GM19372 (cell line): ENCODE results near the gene CFB.
"Not testable (repeated sequence)": the region's sequence is repeated elsewhere in the genome, so short reads cannot be mapped to it uniquely, and the experiment has no call there.

ENCODE experiments used
- ATAC-seq: cut with Tn5 transposase; IDR thresholded peaks from one replicate; pipeline ENCODE4 v1.9.1; 2021; ENCODE audit warnings: mild to moderate bottlenecking, low read depth, moderate library complexity; ENCODE audit not compliant: unreplicated experiment

CFB gene

GRCh38 chr6:31969712-31970603 lies 24.1 kb downstream of the CFB start:
- ATAC-seq = no peak

GRCh38 chr6:31970604-31971271 lies 24.8 kb downstream of the CFB start:
- no peak for ATAC-seq

- no peak for ATAC-seq
These were observed 25.5 kb downstream of the CFB start for GRCh38 chr6:31971279-31971992.

GRCh38 chr6:31971993-31972708 lies 26.3 kb downstream of the CFB start, which contains the start of gene DXO:
Gene DXO, minus strand, starts transcription at chr6:31972138. Its CDS starts 463 bp downstream, at chr6:31971675.
- ATAC-seq = peak; percentile 89

- ATAC-seq = no peak
These were observed 26.9 kb downstream of the CFB start for GRCh38 chr6:31972709-31973350.

- ATAC-seq = not testable (repeated sequence)
These were observed 30.2 kb downstream of the CFB start for GRCh38 chr6:31976065-31976464.

- no peak for ATAC-seq
These were observed 32.0 kb downstream of the CFB start for GRCh38 chr6:31977816-31978431.

- ATAC-seq = no peak
These were observed 32.9 kb downstream of the CFB start for GRCh38 chr6:31978831-31979230.

- ATAC-seq = no peak
These were observed 33.5 kb downstream of the CFB start for GRCh38 chr6:31979238-31979898.

GRCh38 chr6:31980195-31980876 lies 34.4 kb downstream of the CFB start:
- ATAC-seq = not testable (repeated sequence)

GRCh38 chr6:31980998-31981397 lies 35.1 kb downstream of the CFB start:
- ATAC-seq = not testable (repeated sequence)

GRCh38 chr6:31981744-31982143 lies 35.8 kb downstream of the CFB start, which contains the start of gene C4A:
Gene C4A, plus strand, starts transcription at chr6:31982057. Its CDS starts 51 bp downstream, at chr6:31982108.
- not testable (repeated sequence) for ATAC-seq

- not testable (repeated sequence) for ATAC-seq
These were observed 43.5 kb downstream of the CFB start for GRCh38 chr6:31989363-31989762.

GRCh38 chr6:31994421-31994820 lies 48.5 kb downstream of the CFB start:
- ATAC-seq = not testable (repeated sequence)

- not testable (repeated sequence) for ATAC-seq
These were observed 50.5 kb downstream of the CFB start for GRCh38 chr6:31996385-31996784.
